Choroid plexus epithelial cell (primary cell): Measurements from ENCODE around the gene TBC1D14.
A peak's percentile ranks its signal among the peaks of the same experiment; 100 is the strongest.

Source experiments
- DNase-seq: peaks from one replicate; pipeline ENCODE4 v3.0.0-alpha.2; 2010; ENCODE audit warnings: low read depth
- H3K4me3 ChIP-seq: 2 replicates; pipeline ENCODE4 v1.5.1; 2011; ENCODE audit warnings: low read depth, mild to moderate bottlenecking, control low read depth, low read length, moderate library complexity
- CTCF ChIP-seq: conservative IDR thresholded peaks from 2 replicates; pipeline ENCODE4 v1.5.1; 2011; ENCODE audit warnings: low read depth, mild to moderate bottlenecking, control low read depth, inconsistent platforms, low read length, moderate library complexity

Gene TBC1D14

DNA sequence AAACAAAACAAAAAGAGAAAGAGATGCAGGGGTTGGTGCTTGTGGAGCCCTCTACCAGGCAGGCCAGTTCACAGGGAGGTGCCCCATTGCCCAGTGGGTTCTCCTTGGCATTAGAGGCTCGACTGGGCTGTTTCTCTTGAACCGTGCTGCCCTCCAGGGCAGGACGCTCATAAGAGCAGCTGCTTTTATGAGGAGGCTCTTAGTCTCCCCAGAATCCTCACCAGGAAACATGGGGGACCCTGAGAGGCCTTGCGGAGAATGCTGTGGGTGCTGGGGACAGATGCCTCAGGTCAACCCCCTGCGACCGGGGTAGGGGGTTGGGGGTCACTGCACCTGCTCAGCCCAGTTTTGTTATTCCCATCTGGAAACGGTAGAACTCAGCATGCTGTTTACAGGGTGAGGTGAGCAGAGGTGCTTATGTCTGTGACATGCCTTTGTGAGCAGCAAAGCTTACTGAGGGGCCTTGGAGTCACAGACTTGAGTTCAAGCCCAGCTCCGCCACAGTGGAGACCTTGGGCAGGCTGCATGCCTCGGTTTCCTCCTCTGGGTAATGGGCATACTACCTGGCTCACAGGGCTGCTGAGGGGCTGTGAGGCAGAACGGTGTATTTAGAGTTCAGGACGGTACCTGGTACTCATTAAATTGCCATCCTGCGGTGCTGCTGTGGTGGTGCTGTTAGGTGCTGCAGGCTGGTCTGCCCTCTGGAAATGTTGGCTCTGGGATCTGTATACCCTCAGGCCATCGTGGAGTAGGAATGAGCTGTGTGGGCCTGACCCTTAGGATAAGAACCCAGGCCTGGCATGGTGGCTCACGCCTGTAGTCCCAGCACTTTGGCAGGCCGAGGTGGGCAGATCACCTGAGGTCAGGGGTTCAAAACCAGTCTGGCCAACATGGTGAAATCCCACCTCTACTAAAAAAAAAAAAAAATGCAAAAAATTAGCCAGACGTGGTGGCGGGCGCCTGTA is 5.7 kb downstream of the TBC1D14 start:
- TF ChIP-seq CTCF: no peak
- H3K4me3 ChIP-seq: no peak overlapping the region
- no peak for DNase-seq

- no peak overlapping the region for H3K4me3 ChIP-seq
- no peak for DNase-seq
- no peak for TF ChIP-seq CTCF
Observed at GRCh38 chr4:6916069-6916586, 6.5 kb downstream of the TBC1D14 start.

DNA sequence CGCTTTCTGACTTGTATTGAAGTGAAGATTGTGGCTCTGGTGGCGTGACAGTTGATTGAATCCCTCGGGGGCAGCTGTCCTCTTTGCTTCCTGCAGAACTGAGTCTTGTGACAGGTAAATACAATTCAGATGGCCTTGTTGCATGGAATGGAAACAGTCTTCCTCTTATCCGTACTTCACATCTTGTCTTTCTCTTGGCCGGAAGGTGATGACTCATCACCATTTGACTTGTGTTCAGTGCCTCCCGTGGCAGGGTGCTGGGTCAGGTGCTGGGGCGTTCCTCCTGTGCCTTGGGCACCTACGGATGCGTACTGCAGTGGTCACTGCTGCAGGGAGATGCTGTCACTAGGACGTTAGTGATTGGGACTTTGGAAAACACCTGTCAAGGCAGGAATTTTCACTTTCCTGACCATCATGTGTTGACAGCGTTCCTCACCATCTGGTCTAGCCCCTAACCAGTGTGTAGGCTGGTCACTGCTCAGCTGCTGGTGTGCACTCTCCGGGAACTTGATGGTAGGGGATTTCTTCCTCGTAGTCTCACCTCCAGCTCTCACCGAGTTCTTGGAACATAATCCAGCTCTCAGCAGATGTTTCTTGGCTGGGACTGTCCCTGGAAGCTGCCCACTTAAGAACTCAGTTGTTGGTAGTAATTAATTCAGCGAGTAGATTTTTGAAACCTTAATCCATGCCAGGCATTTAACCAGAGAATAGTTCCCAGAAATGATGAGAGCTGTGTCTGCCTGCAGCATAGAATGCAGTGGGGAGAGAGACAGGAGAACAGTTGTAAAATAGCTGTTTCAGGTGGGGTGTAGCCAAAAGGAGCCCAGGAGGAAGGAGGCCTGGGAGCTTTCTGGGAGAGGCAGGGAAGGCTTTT is 7.2 kb downstream of the TBC1D14 start:
- H3K4me3 ChIP-seq: no peak overlapping the region
- peak; percentile 62 for DNase-seq

GRCh38 chr4:6917461-6918271 is 8.0 kb downstream of the TBC1D14 start:
- peak; percentile 68 for DNase-seq
- peak; percentile 65 for TF ChIP-seq CTCF
- no peak overlapping the region for H3K4me3 ChIP-seq

More for the DNA sequence above, 7.2 kb downstream of the TBC1D14 start:
- TF ChIP-seq CTCF: no peak

DNA sequence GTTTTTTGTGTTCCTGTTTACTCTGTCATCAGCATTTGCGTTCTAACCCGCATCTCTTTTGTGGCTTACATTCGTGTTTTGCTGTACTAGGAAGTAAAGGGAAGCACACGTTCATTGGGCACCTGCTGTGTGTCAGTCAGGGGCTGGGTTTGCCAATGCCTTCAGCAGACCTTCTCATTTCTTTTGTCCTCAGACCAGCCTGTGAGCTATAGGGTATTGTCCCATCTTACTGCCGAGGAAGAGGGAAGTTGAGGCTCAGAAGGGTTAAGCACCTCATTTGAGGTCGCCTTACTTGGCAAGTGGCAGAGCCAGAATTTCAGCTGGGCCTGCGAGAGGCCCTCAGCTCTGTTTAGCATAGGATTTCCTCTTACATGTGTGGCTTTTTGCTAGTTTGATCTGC is 8.7 kb downstream of the TBC1D14 start:
- no peak overlapping the region for H3K4me3 ChIP-seq
- TF ChIP-seq CTCF: no peak
- DNase-seq: no peak

- H3K4me3 ChIP-seq: no peak overlapping the region
- DNase-seq: no peak
- no peak for TF ChIP-seq CTCF
Observed at GRCh38 chr4:6920171-6920570, 10.5 kb downstream of the TBC1D14 start.
